Right lobe of liver (tissue), 4 donors: Measurements from ENCODE around the gene TC2N.

Experiments
- CTCF ChIP-seq, 4 donors: fragments of 200-600 bp in 3 of 4; fragments of 450-650 bp in 1 of 4; IDR thresholded peaks; one replicate each; pipeline versions ENCODE4 v1.5.1 to v1.8.0; 2016 to 2022; ENCODE audit warnings: antibody characterized with exemption in 4 of 4, mild to moderate bottlenecking in 2 of 4
- POLR2A ChIP-seq: fragments of 450-650 bp; IDR thresholded peaks from one replicate; pipeline ENCODE4 v1.6.1; 2017; ENCODE audit warnings: antibody characterized with exemption, mild to moderate bottlenecking
- donor health status: DM: no; HTN: no; CAD: no.
- donor health status: DM: no; HTN: no; CAD: no.
- donor health status: DM: no; HTN: yes; CAD: no.

- TF ChIP-seq CTCF (IDR thresholded peaks at IDR 0.05) = no peak
- no peak for TF ChIP-seq POLR2A
Measured at GRCh38 chr14:91744068-91744480, 123.3 kb downstream of the TC2N start.
